Mucosa of gallbladder (tissue), 1 donor: Measurements from ENCODE around the gene NPTN. TPM values are rescaled to one million over a fixed set of nuclear protein-coding genes. Genes with fewer than 3 reads are reported as not detected.
"Not testable (repeated sequence)": the region's sequence is repeated elsewhere in the genome, so short reads cannot be mapped to it uniquely, and the experiment has no call there.

Source experiments
- DNase-seq: peaks from one replicate; pipeline ENCODE4 v3.0.0-alpha.2; 2020; ENCODE audit warnings: low spot score
- total RNA-seq: library from RNA; stranded (reverse); gene quantifications from one replicate; pipeline ENCODE4 v1.2.1, GENCODE V29; 2021
- donor health status: DM: no; HTN: no; CAD: no.

The NPTN gene
- total RNA-seq, 1 donor from 2014 or later = 159 TPM

GRCh38 chr15:73601451-73602445 lies 31.4 kb downstream of the NPTN start:
- peak; percentile 66 for DNase-seq

GRCh38 chr15:73600413-73601335 lies 32.5 kb downstream of the NPTN start:
- DNase-seq = no peak

- DNase-seq = no peak
Measured at GRCh38 chr15:73599934-73600333, 33.3 kb downstream of the NPTN start.

- no peak for DNase-seq
Measured at GRCh38 chr15:73598530-73599160, 34.5 kb downstream of the NPTN start.

- no peak for DNase-seq
Measured at GRCh38 chr15:73597036-73597638, 36.1 kb downstream of the NPTN start.

GRCh38 chr15:73596174-73596573 lies 37.0 kb downstream of the NPTN start:
- DNase-seq = no peak

GRCh38 chr15:73594109-73594508 lies 39.1 kb downstream of the NPTN start:
- DNase-seq = no peak

GRCh38 chr15:73593304-73594074 lies 39.7 kb downstream of the NPTN start:
- peak; percentile 33 for DNase-seq

- DNase-seq = no peak
Measured at GRCh38 chr15:73590263-73590662, 42.9 kb downstream of the NPTN start.

- no peak for DNase-seq
Measured at GRCh38 chr15:73589766-73590165, 43.4 kb downstream of the NPTN start.

GRCh38 chr15:73585871-73586654 lies 47.1 kb downstream of the NPTN start:
- DNase-seq = peak; percentile 37

GRCh38 chr15:73584699-73585420 lies 48.3 kb downstream of the NPTN start:
- DNase-seq = no peak

- no peak for DNase-seq
Measured at GRCh38 chr15:73583544-73583943, 49.6 kb downstream of the NPTN start.

- no peak for DNase-seq
Measured at GRCh38 chr15:73582851-73583379, 50.3 kb downstream of the NPTN start.

GRCh38 chr15:73578026-73578425 lies 55.2 kb downstream of the NPTN start:
- no peak for DNase-seq

- DNase-seq = not testable (repeated sequence)
Measured at GRCh38 chr15:73577593-73577992, 55.6 kb downstream of the NPTN start.

GRCh38 chr15:73575636-73576247 lies 57.4 kb downstream of the NPTN start:
- no peak for DNase-seq

GRCh38 chr15:73573572-73573971 lies 59.6 kb downstream of the NPTN start:
- DNase-seq = no peak
